Fibroblast of peridontal ligament (primary cell): ENCODE measurements around the gene ZNF175.

Source experiments
- DNase-seq: peaks from one replicate; pipeline ENCODE4 v3.0.0-alpha.2; 2010; ENCODE audit errors: extremely low read depth

The ZNF175 gene

GRCh38 chr19:51570962-51571575 is at the start of gene ZNF175:
Gene ZNF175 (plus strand): TSS chr19:51571283. CDS start chr19:51573330, 2,047 bp downstream.
- peak; percentile 98 for DNase-seq

- no peak for DNase-seq
Observed at GRCh38 chr19:51521357-51521756, 49.7 kb upstream of the ZNF175 start.

- no peak for DNase-seq
Observed at GRCh38 chr19:51521781-51522180, 49.3 kb upstream of the ZNF175 start.

GRCh38 chr19:51524666-51525264 is 46.3 kb upstream of the ZNF175 start:
- no peak for DNase-seq

GRCh38 chr19:51525651-51526050 is 45.4 kb upstream of the ZNF175 start:
- DNase-seq = no peak

- no peak for DNase-seq
Observed at GRCh38 chr19:51529301-51529700, 41.8 kb upstream of the ZNF175 start.

GRCh38 chr19:51530616-51531015 is 40.5 kb upstream of the ZNF175 start:
- no peak for DNase-seq

GRCh38 chr19:51531349-51532315 is 39.5 kb upstream of the ZNF175 start, which contains the start of gene SIGLEC6:
Gene SIGLEC6 (minus strand): TSS chr19:51531670. CDS start chr19:51531648, 22 bp downstream.
- no peak for DNase-seq

GRCh38 chr19:51535535-51535934 is 35.5 kb upstream of the ZNF175 start:
- DNase-seq = no peak

- no peak for DNase-seq
Observed at GRCh38 chr19:51539821-51540366, 31.2 kb upstream of the ZNF175 start.

GRCh38 chr19:51541458-51542357 is 29.4 kb upstream of the ZNF175 start:
- DNase-seq = no peak

GRCh38 chr19:51542699-51543098 is 28.4 kb upstream of the ZNF175 start:
- no peak for DNase-seq

- DNase-seq = no peak
Observed at GRCh38 chr19:51544038-51544437, 27.0 kb upstream of the ZNF175 start.

GRCh38 chr19:51546107-51546649 is 24.9 kb upstream of the ZNF175 start:
- DNase-seq = no peak

- no peak for DNase-seq
Observed at GRCh38 chr19:51546650-51547396, 24.3 kb upstream of the ZNF175 start.

GRCh38 chr19:51547397-51548212 is 23.5 kb upstream of the ZNF175 start:
- no peak for DNase-seq

- DNase-seq = no peak
Observed at GRCh38 chr19:51548213-51548651, 22.9 kb upstream of the ZNF175 start.

GRCh38 chr19:51548891-51549305 is 22.2 kb upstream of the ZNF175 start:
- DNase-seq = no peak
